WERI-Rb-1 (cell line): ENCODE measurements around the gene ERVH48-1.
"Not testable (repeated sequence)": the region's sequence is repeated elsewhere in the genome, so short reads cannot be mapped to it uniquely, and the experiment has no call there.

ENCODE experiments used
- DNase-seq: peaks from one replicate; pipeline ENCODE4 v3.0.0-alpha.2; 2020
- H3K27ac ChIP-seq: fragments of 250-450 bp; sonication (Bioruptor Pico); 2 replicates; pipeline ENCODE4 v1.5.1; 2020; ENCODE audit warnings: mild to moderate bottlenecking, moderate library complexity
- H3K27me3 ChIP-seq: fragments of 250-450 bp; sonication (Bioruptor Pico); 2 replicates; pipeline ENCODE4 v1.5.1; 2021; ENCODE audit warnings: mild to moderate bottlenecking, low read depth, moderate library complexity; ENCODE audit not compliant: insufficient read depth, severe bottlenecking
- H3K36me3 ChIP-seq: fragments of 250-450 bp; sonication (Bioruptor Pico); 2 replicates; pipeline ENCODE4 v1.5.1; 2020; ENCODE audit warnings: mild to moderate bottlenecking, moderate library complexity
- H3K4me3 ChIP-seq: 2 replicates; pipeline ENCODE4 v1.5.1; 2011; ENCODE audit warnings: low read depth, mild to moderate bottlenecking, control low read depth, low read length
- H3K9me3 ChIP-seq: fragments of 250-450 bp; sonication (Bioruptor Pico); 2 replicates; pipeline ENCODE4 v1.5.1; 2021; ENCODE audit warnings: mild to moderate bottlenecking, moderate library complexity; ENCODE audit not compliant: severe bottlenecking
- CTCF ChIP-seq: IDR thresholded peaks from 2 replicates; pipeline ENCODE4 v1.5.1; 2011; ENCODE audit warnings: low read depth, mild to moderate bottlenecking, control low read depth, inconsistent platforms, low read length

Gene ERVH48-1

GRCh38 chr21:42880352-42880751 is 45.1 kb downstream of the ERVH48-1 start:
- DNase-seq: no peak
- Histone ChIP-seq H3K9me3 (no peaks in the 10 kb centered on the region), H3K4me3 (no peak overlapping the region), H3K27me3 (no peaks in the 10 kb centered on the region), H3K36me3 (peaks cover 21% of the 10 kb centered on the region), H3K27ac (no peak overlapping the region)
- TF ChIP-seq CTCF: no peak

- peak within 1 kb of the TSS; percentile 92 for H3K27ac ChIP-seq
- no peak for TF ChIP-seq CTCF
- H3K9me3 ChIP-seq: no peaks in the 10 kb centered on the region
- peak; percentile 99 for DNase-seq
- H3K36me3 ChIP-seq: peaks cover 29% of the 10 kb centered on the region
- no peaks in the 10 kb centered on the region for H3K27me3 ChIP-seq
- peak within 1 kb of the TSS; percentile 90 for H3K4me3 ChIP-seq
These were observed 46.2 kb downstream of the ERVH48-1 start, which contains the start of gene WDR4 for GRCh38 chr21:42878993-42879787. Gene WDR4 (minus strand): TSS chr21:42879539. CDS start chr21:42879495, 44 bp downstream.

GRCh38 chr21:42878678-42878992 is 46.8 kb downstream of the ERVH48-1 start:
- Histone ChIP-seq H3K4me3 (peak overlapping the region; percentile 90), H3K36me3 (peaks cover 28% of the 10 kb centered on the region), H3K27me3 (no peaks in the 10 kb centered on the region), H3K27ac (peak overlapping the region; percentile 92), H3K9me3 (no peaks in the 10 kb centered on the region)
- DNase-seq: no peak
- no peak for TF ChIP-seq CTCF

GRCh38 chr21:42875811-42876210 is 49.6 kb downstream of the ERVH48-1 start:
- peaks cover 56% of the 10 kb centered on the region for H3K36me3 ChIP-seq
- H3K4me3 ChIP-seq, H3K9me3 ChIP-seq, H3K27ac ChIP-seq, H3K27me3 ChIP-seq, DNase-seq: not testable (repeated sequence)

GRCh38 chr21:42873096-42873495 is 52.3 kb downstream of the ERVH48-1 start:
- peak overlapping the region; percentile 54 for H3K27ac ChIP-seq
- no peaks in the 10 kb centered on the region for H3K27me3 ChIP-seq
- peaks cover 78% of the 10 kb centered on the region for H3K36me3 ChIP-seq
- no peaks in the 10 kb centered on the region for H3K9me3 ChIP-seq
- DNase-seq: no peak
- no peak for TF ChIP-seq CTCF
- no peak overlapping the region for H3K4me3 ChIP-seq

GRCh38 chr21:42868196-42868595 is 57.2 kb downstream of the ERVH48-1 start:
- Histone ChIP-seq H3K27me3 (no peaks in the 10 kb centered on the region), H3K36me3 (peaks cover 91% of the 10 kb centered on the region), H3K4me3 (no peak overlapping the region), H3K27ac (no peak overlapping the region), H3K9me3 (no peaks in the 10 kb centered on the region)
- no peak for TF ChIP-seq CTCF
- no peak for DNase-seq
